Ishikawa (cell line): ENCODE results near the gene PTPRS.

Experiments
- CEBPB ChIP-seq: IDR thresholded peaks from 2 replicates; pipeline ENCODE4 v1.6.1; 2012
- CREB1 ChIP-seq: IDR thresholded peaks from 2 replicates; pipeline ENCODE4 v1.6.1; 2012; ENCODE audit warnings: low read depth
- EGR1 ChIP-seq: IDR thresholded peaks from 2 replicates; pipeline ENCODE4 v1.6.1; 2012
- EP300 ChIP-seq: IDR thresholded peaks from 2 replicates; pipeline ENCODE4 v1.6.1; 2012; ENCODE audit warnings: borderline replicate concordance
- FOXM1 ChIP-seq: IDR thresholded peaks from 2 replicates; pipeline ENCODE4 v1.6.1; 2012; ENCODE audit warnings: low read depth, borderline replicate concordance
- NFIC ChIP-seq: IDR thresholded peaks from 2 replicates; pipeline ENCODE4 v1.6.1; 2012
- RAD21 ChIP-seq: IDR thresholded peaks from 2 replicates; pipeline ENCODE4 v1.6.1; 2012; ENCODE audit warnings: low read depth
- TAF1 ChIP-seq: IDR thresholded peaks from 2 replicates; pipeline ENCODE4 v1.6.1; 2012; ENCODE audit warnings: low read depth, mild to moderate bottlenecking
- TCF12 ChIP-seq: IDR thresholded peaks from 2 replicates; pipeline ENCODE4 v1.6.1; 2012; ENCODE audit warnings: low read depth
- TEAD4 ChIP-seq: IDR thresholded peaks from 2 replicates; pipeline ENCODE4 v1.6.1; 2012
- YY1 ChIP-seq: IDR thresholded peaks from 2 replicates; pipeline ENCODE4 v1.6.1; 2012; ENCODE audit warnings: low read depth
- ZBTB7A ChIP-seq: IDR thresholded peaks from 2 replicates; pipeline ENCODE4 v1.6.1; 2012; ENCODE audit warnings: low read depth
- TF ChIP-seq, protein P1 (sequence below): IDR thresholded peaks from 2 replicates; pipeline ENCODE4 v1.6.1; 2012
- TF ChIP-seq, protein P2 (sequence below): IDR thresholded peaks from 2 replicates; pipeline ENCODE4 v1.6.1; 2012
- TF ChIP-seq, protein P3 (sequence below): IDR thresholded peaks from 2 replicates; pipeline ENCODE4 v1.6.1; 2012; ENCODE audit warnings: low read depth, mild to moderate bottlenecking

PTPRS gene

DNA sequence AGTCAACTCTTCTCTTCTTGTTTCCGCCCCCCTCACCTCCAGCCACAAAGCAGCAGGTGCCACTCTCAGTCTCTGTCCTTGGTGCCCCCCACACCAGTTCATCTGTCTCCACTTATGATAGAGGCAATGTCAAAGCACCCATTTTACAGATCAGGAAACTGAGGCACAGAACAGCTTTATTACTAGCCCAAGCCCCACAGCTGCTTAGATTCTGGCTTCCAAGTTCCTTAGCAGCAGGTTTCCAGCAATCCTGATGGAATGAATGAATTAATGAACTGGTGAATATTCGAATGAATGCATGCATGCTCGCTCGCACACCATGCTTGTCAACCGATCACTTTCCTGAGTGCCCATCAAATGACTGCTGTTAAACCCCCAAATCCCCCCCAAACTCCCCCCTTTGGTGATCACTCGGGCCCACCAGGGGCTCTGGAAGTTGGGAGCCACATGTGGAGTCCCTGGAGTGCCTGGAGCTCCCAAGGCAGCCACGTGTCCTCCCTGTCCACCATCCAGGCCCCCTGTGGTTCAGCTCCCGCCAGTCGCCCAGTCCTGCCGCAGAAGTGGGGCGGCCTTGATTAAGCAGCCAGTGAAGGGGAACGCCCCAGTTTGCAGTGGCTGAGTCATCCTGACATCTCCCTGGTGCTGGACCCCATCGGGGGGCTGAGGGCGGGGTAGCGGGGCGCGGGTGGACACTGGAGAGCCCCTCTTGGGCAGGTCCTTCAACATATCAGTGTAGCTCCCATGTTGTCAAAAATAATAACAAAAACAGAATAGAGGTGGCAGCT is 6.8 kb downstream of the PTPRS start:
- TF ChIP-seq NFIC = no peak
- TF ChIP-seq, protein P1, sequence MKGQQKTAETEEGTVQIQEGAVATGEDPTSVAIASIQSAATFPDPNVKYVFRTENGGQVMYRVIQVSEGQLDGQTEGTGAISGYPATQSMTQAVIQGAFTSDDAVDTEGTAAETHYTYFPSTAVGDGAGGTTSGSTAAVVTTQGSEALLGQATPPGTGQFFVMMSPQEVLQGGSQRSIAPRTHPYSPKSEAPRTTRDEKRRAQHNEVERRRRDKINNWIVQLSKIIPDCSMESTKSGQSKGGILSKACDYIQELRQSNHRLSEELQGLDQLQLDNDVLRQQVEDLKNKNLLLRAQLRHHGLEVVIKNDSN = no peak
- TF ChIP-seq FOXM1 = no peak
- no peak for TF ChIP-seq CREB1
- TF ChIP-seq, protein P2, sequence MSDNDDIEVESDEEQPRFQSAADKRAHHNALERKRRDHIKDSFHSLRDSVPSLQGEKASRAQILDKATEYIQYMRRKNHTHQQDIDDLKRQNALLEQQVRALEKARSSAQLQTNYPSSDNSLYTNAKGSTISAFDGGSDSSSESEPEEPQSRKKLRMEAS = no peak
- no peak for TF ChIP-seq TCF12
- no peak for TF ChIP-seq TEAD4
- no peak for TF ChIP-seq YY1
- TF ChIP-seq TAF1 = no peak
- no peak for TF ChIP-seq CEBPB
- TF ChIP-seq EP300 = no peak
- no peak for TF ChIP-seq EGR1
- TF ChIP-seq, protein P3, sequence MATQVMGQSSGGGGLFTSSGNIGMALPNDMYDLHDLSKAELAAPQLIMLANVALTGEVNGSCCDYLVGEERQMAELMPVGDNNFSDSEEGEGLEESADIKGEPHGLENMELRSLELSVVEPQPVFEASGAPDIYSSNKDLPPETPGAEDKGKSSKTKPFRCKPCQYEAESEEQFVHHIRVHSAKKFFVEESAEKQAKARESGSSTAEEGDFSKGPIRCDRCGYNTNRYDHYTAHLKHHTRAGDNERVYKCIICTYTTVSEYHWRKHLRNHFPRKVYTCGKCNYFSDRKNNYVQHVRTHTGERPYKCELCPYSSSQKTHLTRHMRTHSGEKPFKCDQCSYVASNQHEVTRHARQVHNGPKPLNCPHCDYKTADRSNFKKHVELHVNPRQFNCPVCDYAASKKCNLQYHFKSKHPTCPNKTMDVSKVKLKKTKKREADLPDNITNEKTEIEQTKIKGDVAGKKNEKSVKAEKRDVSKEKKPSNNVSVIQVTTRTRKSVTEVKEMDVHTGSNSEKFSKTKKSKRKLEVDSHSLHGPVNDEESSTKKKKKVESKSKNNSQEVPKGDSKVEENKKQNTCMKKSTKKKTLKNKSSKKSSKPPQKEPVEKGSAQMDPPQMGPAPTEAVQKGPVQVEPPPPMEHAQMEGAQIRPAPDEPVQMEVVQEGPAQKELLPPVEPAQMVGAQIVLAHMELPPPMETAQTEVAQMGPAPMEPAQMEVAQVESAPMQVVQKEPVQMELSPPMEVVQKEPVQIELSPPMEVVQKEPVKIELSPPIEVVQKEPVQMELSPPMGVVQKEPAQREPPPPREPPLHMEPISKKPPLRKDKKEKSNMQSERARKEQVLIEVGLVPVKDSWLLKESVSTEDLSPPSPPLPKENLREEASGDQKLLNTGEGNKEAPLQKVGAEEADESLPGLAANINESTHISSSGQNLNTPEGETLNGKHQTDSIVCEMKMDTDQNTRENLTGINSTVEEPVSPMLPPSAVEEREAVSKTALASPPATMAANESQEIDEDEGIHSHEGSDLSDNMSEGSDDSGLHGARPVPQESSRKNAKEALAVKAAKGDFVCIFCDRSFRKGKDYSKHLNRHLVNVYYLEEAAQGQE = no peak
- no peak for TF ChIP-seq RAD21
- TF ChIP-seq ZBTB7A = no peak

DNA sequence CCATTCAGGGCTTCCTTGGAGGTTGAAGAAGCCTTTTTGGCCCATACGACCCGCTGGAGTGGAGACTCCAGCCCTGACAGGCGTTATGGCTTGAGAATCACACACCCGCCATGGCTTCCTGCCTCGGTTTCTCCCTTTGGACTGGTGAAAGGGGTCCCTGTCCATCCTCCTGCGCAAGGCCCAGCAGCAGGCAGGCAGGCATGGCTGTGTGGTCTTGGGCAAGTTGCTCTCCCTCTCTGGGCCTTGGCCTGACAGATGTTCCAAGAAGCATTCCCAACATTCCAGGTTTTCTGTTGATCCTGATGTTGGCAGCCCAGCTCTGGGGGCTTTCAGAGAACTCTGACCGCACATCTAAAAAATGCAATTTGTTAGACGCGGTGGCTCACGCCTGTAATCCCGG is 8.1 kb downstream of the PTPRS start:
- TF ChIP-seq, protein P1 = no peak
- TF ChIP-seq TEAD4 (no peak), FOXM1 (no peak), YY1 (no peak), EGR1 (no peak), ZBTB7A (no peak), CREB1 (no peak), TCF12 (no peak), CEBPB (no peak), TAF1 (no peak), NFIC (no peak), RAD21 (no peak), EP300 (no peak)
- TF ChIP-seq, protein P2 = no peak
- TF ChIP-seq, protein P3 = no peak

DNA sequence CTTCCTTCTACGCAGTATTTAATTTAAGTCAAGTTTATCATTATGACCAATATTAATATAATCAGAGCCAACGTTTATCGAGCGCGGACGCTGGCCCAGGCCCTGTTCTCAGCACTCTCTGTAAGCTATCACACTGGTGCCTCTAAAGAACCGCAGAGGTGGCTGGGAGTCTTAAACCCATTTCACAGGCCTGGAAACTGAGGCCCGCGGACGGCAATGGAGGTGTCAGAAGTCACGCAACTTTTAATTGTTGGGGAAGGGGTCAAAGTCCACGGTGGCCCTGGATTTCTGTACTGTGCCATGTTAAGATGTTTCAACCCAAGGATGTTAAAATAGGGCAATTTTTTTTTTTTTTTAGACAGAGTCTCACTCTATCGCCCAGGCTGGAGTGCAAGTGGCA is 8.8 kb downstream of the PTPRS start:
- TF ChIP-seq TAF1 (no peak), EP300 (no peak), CEBPB (no peak), YY1 (no peak), EGR1 (no peak), RAD21 (no peak), NFIC (no peak), ZBTB7A (no peak), TEAD4 (no peak)
- TF ChIP-seq, protein P1 = no peak
- TF ChIP-seq, protein P3 = no peak

DNA sequence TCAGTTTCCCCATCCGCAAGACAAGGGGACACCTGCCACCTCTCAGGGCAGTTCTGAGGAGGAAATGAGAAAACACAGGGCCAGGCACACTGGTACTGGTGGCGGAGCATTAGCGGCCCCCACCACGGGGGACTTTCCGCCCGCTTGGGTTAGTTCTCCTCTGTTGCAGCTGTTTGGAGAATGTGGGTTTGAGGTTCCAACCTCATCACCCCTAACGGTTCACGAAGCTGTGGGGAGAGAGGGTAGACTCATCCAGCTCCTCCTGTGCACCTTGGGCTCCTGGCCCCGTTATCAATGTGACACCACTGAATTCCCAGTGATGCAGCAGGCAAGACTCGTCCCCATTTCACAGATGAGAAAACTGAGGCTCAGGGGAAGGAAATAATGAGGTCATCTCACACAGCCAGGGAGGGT is 10.3 kb downstream of the PTPRS start:
- TF ChIP-seq RAD21 (no peak), TCF12 (no peak), EP300 (no peak), FOXM1 (no peak), CREB1 (no peak), EGR1 (no peak), NFIC (no peak), YY1 (no peak), ZBTB7A (no peak), TEAD4 (no peak), TAF1 (no peak), CEBPB (no peak)
- TF ChIP-seq, protein P3 = no peak
- TF ChIP-seq, protein P2 = no peak
- TF ChIP-seq, protein P1 = no peak
